K562 (cell line): ENCODE measurements around the gene CDK1. TPM values are rescaled to one million over a fixed set of nuclear protein-coding genes. Genes with fewer than 3 reads are reported as not detected.

Experiments
- ATAC-seq: fragments of 200-7000 bp; cut with Tn5 transposase; 3 replicates; pipeline ENCODE4 v1.9.1; 2020; ENCODE audit warnings: moderate library complexity
- BruUV-seq: library from RNA; stranded (reverse); fragments of 400-500 nt; replicated peaks from 2 replicates; lab custom pipeline; 2021; lab: Mats Ljungman, UMichigan
- CTCF ChIA-PET: fragments of 300-600 bp; formaldehyde crosslinking; extraction: SDS; loops from one replicate; lab custom pipeline; 2021; ENCODE audit warnings: low intra/inter-chr PET ratio; lab: Yijun Ruan, JAX
- POLR2A ChIA-PET: fragments of 300-600, 350-650 bp; sonication (Branson Sonifier 250); formaldehyde crosslinking; extraction: SDS; loops from one replicate; lab custom pipeline; 2021; ENCODE audit warnings: antibody characterized with exemption, inconsistent platforms; lab: Yijun Ruan, JAX
- DNase-seq, 4 experiments: peaks; one replicate each; pipeline versions ENCODE4 v3.0.0 to v3.0.0-alpha.2; 2011 to 2018; ENCODE audit warnings: low spot score in 3 of 4, mixed read lengths in 3 of 4; ENCODE audit errors: extremely low read depth in 1 of 4
- FAIRE-seq: peaks from 2 replicates; lab custom pipeline; 2011; peaks lifted over from hg19 to GRCh38; lab: Jason Lieb, UNC
- H2AFZ ChIP-seq: 2 replicates; pipeline ENCODE4 v1.6.0; 2011; ENCODE audit warnings: low read depth, low read length, control low read depth, inconsistent platforms
- H3K27ac ChIP-seq: fragments of 200-600 bp; 3 replicates; pipeline ENCODE4 v1.8.0; 2011; ENCODE audit warnings: low read depth, mild to moderate bottlenecking, control low read depth, inconsistent platforms, low read length, moderate library complexity, mixed read lengths; ENCODE audit errors: extremely low read depth
- H3K27me3 ChIP-seq, 2 experiments: fragments of 300-600 bp in 1 of 2; 2 replicates in 1 of 2; 3 replicates in 1 of 2; pipeline versions ENCODE4 v1.6.0 to v1.8.0; 2011; ENCODE audit warnings: inconsistent platforms in 2 of 2, low read length in 2 of 2, mild to moderate bottlenecking in 1 of 2, mixed read lengths in 1 of 2, moderate library complexity in 1 of 2; ENCODE audit not compliant: control insufficient read depth in 2 of 2, insufficient read depth in 2 of 2
- H3K36me3 ChIP-seq: fragments of 300-600 bp; 3 replicates; pipeline ENCODE4 v1.8.0; 2011; ENCODE audit warnings: mild to moderate bottlenecking, low read length, inconsistent platforms; ENCODE audit not compliant: control insufficient read depth, insufficient read depth
- H3K4me1 ChIP-seq, 2 experiments: fragments of 200-600 bp in 1 of 2; replicated peaks in 1 of 2; 2 replicates in 1 of 2; 3 replicates in 1 of 2; pipeline versions ENCODE4 v1.5.1 to v1.8.0; 2011; ENCODE audit warnings: inconsistent platforms in 2 of 2, low read length in 2 of 2, mild to moderate bottlenecking in 1 of 2, mixed read lengths in 1 of 2, moderate library complexity in 1 of 2; ENCODE audit not compliant: control insufficient read depth in 2 of 2, insufficient read depth in 2 of 2
- H3K4me2 ChIP-seq: 2 replicates; pipeline ENCODE4 v1.6.1; 2011; ENCODE audit warnings: low read length, control low read depth, inconsistent platforms, mixed read lengths; ENCODE audit not compliant: insufficient read depth
- H3K4me3 ChIP-seq: fragments of 200-600 bp; sonication (generic), shearing (Covaris generic); 2 replicates; pipeline ENCODE4 v1.5.1; 2016; ENCODE audit warnings: control low read depth, inconsistent platforms
- H3K79me2 ChIP-seq: fragments of 200-600 bp; 3 replicates; pipeline ENCODE4 v1.8.0; 2011; ENCODE audit warnings: low read length, inconsistent platforms; ENCODE audit not compliant: control insufficient read depth, insufficient read depth
- H3K9ac ChIP-seq, 2 experiments: 2 replicates each; pipeline versions ENCODE4 v1.6.0 to v1.6.1; 2011; ENCODE audit warnings: low read depth in 2 of 2, low read length in 2 of 2, control low read depth in 1 of 2, inconsistent platforms in 1 of 2, mild to moderate bottlenecking in 1 of 2, mixed read lengths in 1 of 2; ENCODE audit not compliant: insufficient read depth in 1 of 2
- H3K9me1 ChIP-seq: one replicate; pipeline ENCODE4 v1.6.0; 2011; ENCODE audit warnings: inconsistent platforms, mild to moderate bottlenecking, low read length, moderate library complexity; ENCODE audit not compliant: control insufficient read depth, insufficient read depth
- H3K9me3 ChIP-seq: replicated peaks from 2 replicates; pipeline ENCODE4 v1.5.1; 2011; ENCODE audit warnings: low read depth, low read length, inconsistent platforms; ENCODE audit not compliant: control insufficient read depth, insufficient read depth
- H4K20me1 ChIP-seq: replicated peaks from 2 replicates; pipeline ENCODE4 v1.6.1; 2011; ENCODE audit warnings: low read length, inconsistent platforms, mixed read lengths; ENCODE audit not compliant: control insufficient read depth, insufficient read depth
- ARID3A ChIP-seq: IDR thresholded peaks from 2 replicates; pipeline ENCODE4 v1.6.1; 2012; ENCODE audit warnings: low read depth, low read length, improper control_type of control experiment, borderline replicate concordance
- CCAR2 ChIP-seq: fragments of 200-400 bp; formaldehyde crosslinking; IDR thresholded peaks from 2 replicates; pipeline ENCODE4 v1.6.1; 2017; ENCODE audit warnings: mild to moderate bottlenecking, low read depth, low read length
- FOXJ2 ChIP-seq: fragments of 200-800 bp; sonication (Bioruptor generic); IDR thresholded peaks from 2 replicates; pipeline ENCODE4 v1.6.1; 2016; ENCODE audit warnings: missing genetic modification characterization, missing compliant biosample characterization
- PBX2 ChIP-seq, 2 experiments: IDR thresholded peaks in 1 of 2; conservative IDR thresholded peaks in 1 of 2; 2 replicates each; pipeline ENCODE4 v1.6.1; 2016; ENCODE audit warnings: low read depth in 2 of 2, mild to moderate bottlenecking in 1 of 2, missing compliant biosample characterization in 1 of 2, missing genetic modification characterization in 1 of 2, moderate library complexity in 1 of 2
- RBBP5 ChIP-seq: fragments of 200-600 bp; sonication (generic); IDR thresholded peaks from 2 replicates; pipeline ENCODE4 v1.6.1; 2012; ENCODE audit warnings: borderline replicate concordance, mild to moderate bottlenecking, low read length, control low read depth, inconsistent platforms; ENCODE audit not compliant: insufficient read depth, poor library complexity, severe bottlenecking
- RFX1 ChIP-seq: fragments of 450-650 bp; IDR thresholded peaks from 2 replicates; pipeline ENCODE4 v1.6.1; 2016; ENCODE audit warnings: mild to moderate bottlenecking, moderate library complexity
- ZNF408 ChIP-seq: fragments of 250-450 bp; sonication (Bioruptor Pico); IDR thresholded peaks from 2 replicates; pipeline ENCODE4 v1.4.0; 2020; ENCODE audit warnings: low read depth, mild to moderate bottlenecking, moderate library complexity
- WGBS: fragments of 100-300 bp; shearing (Covaris generic); methylation state at CpG from one replicate; pipeline ENCODE4 v1.1.6; 2016; ENCODE audit warnings: low coverage, mixed read lengths; ENCODE audit not compliant: insufficient coverage; ENCODE audit errors: missing lambda C conversion rate; 5-methylcytosine and 5-hydroxymethylcytosine counted together
- in situ Hi-C: fragments of 300-500 bp; cut with MboI; formaldehyde crosslinking; loops from 4 replicates; pipeline ENCODE4 v1.15.0; 2018; ENCODE audit warnings: inconsistent platforms, mixed read lengths
- intact Hi-C: fragments of 100-400 bp; cut with micrococcal nuclease; formaldehyde crosslinking; loops from 2 replicates; pipeline ENCODE4 v1.14.2; 2022
- polyA plus RNA-seq, 8 experiments: library from polyadenylated mRNA; depleted of rRNA in 4 of 8; stranded (reverse) in 5 of 8; unstranded in 3 of 8; fragments of >200 nt; fragmentation: Nextera tagmentation in 2 of 8; fragmentation: Illumina TruSeq in 1 of 8; extraction: Ambion mirVana in 2 of 8; extraction: Trizol in 1 of 8; gene quantifications; 2 replicates each; pipeline versions ENCODE4 v1.2.1 to v1.2.3, GENCODE V29; 2011 to 2014; ENCODE audit warnings: inconsistent platforms in 1 of 8, missing spikeins in 1 of 8
- total RNA-seq, 7 experiments: library from RNA; depleted of rRNA in 6 of 7; stranded (reverse); fragments of >200 nt in 6 of 7; fragmentation: Illumina TruSeq in 2 of 7; extraction: Trizol in 2 of 7; gene quantifications; 2 replicates each; pipeline versions ENCODE4 v1.2.1 to v1.2.3, GENCODE V29; 2011 to 2021; ENCODE audit warnings: low replicate concordance in 1 of 7
- TF ChIP-seq, protein P1 (sequence below): fragments of 450-650 bp; formaldehyde crosslinking; IDR thresholded peaks from 2 replicates; pipeline ENCODE4 v1.4.0; 2022; ENCODE audit warnings: missing genetic modification characterization

CDK1 gene
- total and polyA plus RNA-seq, 9 of the 15 experiments (the other 6 are each of a cell fraction or from before 2014, with no cell fraction given), result 156 to 685 (median 236) TPM

DNA sequence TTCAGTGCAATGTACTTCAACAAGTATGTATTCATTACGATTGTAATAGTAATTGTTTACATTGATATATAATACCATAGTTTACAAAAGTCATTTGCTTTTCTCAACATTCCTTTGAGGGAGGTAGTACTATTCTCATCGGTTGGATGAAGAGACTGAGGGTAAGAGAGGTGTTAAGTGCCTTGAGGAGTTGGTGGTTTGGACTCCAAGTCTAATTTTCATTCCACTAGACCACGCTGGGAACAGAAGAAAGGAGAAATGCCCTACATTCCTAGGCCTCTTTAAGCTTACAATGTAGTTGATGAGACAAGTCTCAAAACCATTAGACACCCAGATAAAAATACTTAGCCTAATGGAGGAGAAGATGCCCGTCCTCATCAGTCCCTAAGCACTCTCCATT, 28.6 kb downstream of the CDK1 start:
- intact Hi-C loops (no loop called here), in situ Hi-C loops (no loop called here)
- peaks cover 0 to 9% of the 10 kb centered on the region in 2 experiments; a peak in 4 of 5 replicates for H3K4me1 ChIP-seq
- CTCF ChIA-PET, result no interaction called here
- H3K27ac ChIP-seq, result no peak overlapping the region
- no peaks in the 10 kb centered on the region for H3K9me1 ChIP-seq
- no peak for FAIRE-seq
- no peaks in the 10 kb centered on the region for H3K9me3 ChIP-seq
- POLR2A ChIA-PET, result interaction anchor here (1.2 to 1.5 kb wide), 2 partner anchors 9 to 15 kb away, joined by 3 to 5 read pairs; no protein-coding TSS in a partner anchor
- H4K20me1 ChIP-seq, result no peaks in the 10 kb centered on the region
- WGBS, result 29% methylated on average over 4 of the region's 4 CpGs
- H3K79me2 ChIP-seq, result no peaks in the 10 kb centered on the region
- no peaks in the 10 kb centered on the region for H3K27me3 ChIP-seq
- H3K4me2 ChIP-seq, result no peak overlapping the region
- ATAC-seq, result no peak
- H3K4me3 ChIP-seq, result no peak overlapping the region
- no TSS peak for BruUV-seq
- no peak overlapping the region for H2AFZ ChIP-seq
- DNase-seq, result no peak
- no peaks in the 10 kb centered on the region; the same call in 2 of the 3 replicates for H3K36me3 ChIP-seq
- H3K9ac ChIP-seq, result no peak overlapping the region
- TF ChIP-seq ZNF408 (no peak), CCAR2 (no peak)
- TF ChIP-seq, protein P1, sequence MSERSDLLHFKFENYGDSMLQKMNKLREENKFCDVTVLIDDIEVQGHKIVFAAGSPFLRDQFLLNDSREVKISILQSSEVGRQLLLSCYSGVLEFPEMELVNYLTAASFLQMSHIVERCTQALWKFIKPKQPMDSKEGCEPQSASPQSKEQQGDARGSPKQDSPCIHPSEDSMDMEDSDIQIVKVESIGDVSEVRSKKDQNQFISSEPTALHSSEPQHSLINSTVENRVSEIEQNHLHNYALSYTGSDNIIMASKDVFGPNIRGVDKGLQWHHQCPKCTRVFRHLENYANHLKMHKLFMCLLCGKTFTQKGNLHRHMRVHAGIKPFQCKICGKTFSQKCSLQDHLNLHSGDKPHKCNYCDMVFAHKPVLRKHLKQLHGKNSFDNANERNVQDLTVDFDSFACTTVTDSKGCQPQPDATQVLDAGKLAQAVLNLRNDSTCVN (CRISPR knock-in tag), result no peak
- TF ChIP-seq, all 486 proteins: peak for 0

DNA sequence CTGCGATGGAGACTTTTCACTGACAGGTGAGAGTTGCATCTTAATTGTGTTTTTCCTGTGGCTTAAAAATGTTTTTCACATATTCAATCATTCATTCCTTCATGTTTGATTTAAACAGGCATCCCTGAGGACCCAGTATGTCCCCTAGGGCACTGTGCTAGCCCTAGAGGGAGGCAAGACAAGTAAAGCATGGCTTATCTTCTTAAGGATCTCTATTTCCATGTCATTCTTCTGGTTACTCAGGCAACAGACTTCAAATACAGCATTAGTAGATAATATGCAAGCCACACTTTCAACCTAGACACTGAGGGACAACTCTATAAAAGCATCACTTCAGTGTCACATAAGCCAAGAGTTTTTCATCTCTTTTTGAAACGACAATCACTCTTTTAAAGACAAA, 29.2 kb downstream of the CDK1 start:
- Histone ChIP-seq H3K9ac (no peak overlapping the region), H3K4me3 (no peak overlapping the region), H3K4me2 (no peak overlapping the region), H3K36me3 (no peaks in the 10 kb centered on the region; the same call in 2 of the 3 replicates), H3K27me3 (no peaks in the 10 kb centered on the region), H4K20me1 (no peaks in the 10 kb centered on the region), H3K27ac (no peak overlapping the region), H3K9me1 (no peaks in the 10 kb centered on the region), H3K4me1 (peaks cover 0 to 9% of the 10 kb centered on the region in 2 experiments; a peak in 4 of 5 replicates), H3K79me2 (no peaks in the 10 kb centered on the region), H3K9me3 (no peaks in the 10 kb centered on the region), H2AFZ (no peak overlapping the region)
- DNase-seq (no peak), ATAC-seq (no peak), FAIRE-seq (no peak)
- BruUV-seq, result no TSS peak
- in situ Hi-C loops, result no loop called here
- ChIA-PET CTCF (no interaction called here), POLR2A (interaction anchor here (1.2 to 1.5 kb wide), 2 partner anchors 10 to 16 kb away, joined by 3 to 5 read pairs; no protein-coding TSS in a partner anchor)
- WGBS, result 32% methylated on average over 2 of the region's 2 CpGs
- intact Hi-C loops, result no loop called here
- TF ChIP-seq PBX2 (CRISPR knock-in tag; IDR thresholded peaks at IDR 0.05; ENCODE audit: low read depth), result no peak
- TF ChIP-seq PBX2 (tag; conservative IDR thresholded peaks at IDR 0.05; ENCODE audit: low read depth), result peak; percentile 41; the same call in 1 of the 2 replicates
- peak; percentile 47; the same call in 1 of the 2 replicates for TF ChIP-seq RFX1
- peak; percentile 71 for TF ChIP-seq FOXJ2 (tag)
- no peak for TF ChIP-seq RBBP5
- TF ChIP-seq ARID3A, result no peak
